HepG2 (cell line): ENCODE data around the gene PTPA. TPM values are rescaled to one million over a fixed set of nuclear protein-coding genes. Genes with fewer than 3 reads are reported as not detected.

Experiments used
- GABPB1 ChIP-seq: IDR thresholded peaks from 2 replicates; pipeline ENCODE4 v1.6.1; 2016; ENCODE audit warnings: mild to moderate bottlenecking, missing genetic modification reagents, moderate library complexity, missing compliant biosample characterization
- HES4 ChIP-seq: sonication (generic); formaldehyde crosslinking; IDR thresholded peaks from 2 replicates; pipeline ENCODE4 v1.9.0; 2021; ENCODE audit warnings: mild to moderate bottlenecking, missing genetic modification reagents, borderline replicate concordance
- MBD4 ChIP-seq: IDR thresholded peaks from 2 replicates; pipeline ENCODE4 v1.6.1; 2012; ENCODE audit warnings: low read length, inconsistent platforms, borderline replicate concordance
- MXD4 ChIP-seq: IDR thresholded peaks from 2 replicates; pipeline ENCODE4 v1.6.1; 2016; ENCODE audit warnings: mild to moderate bottlenecking, missing biosample characterization, missing genetic modification reagents
- SALL1 ChIP-seq: sonication (generic); formaldehyde crosslinking; IDR thresholded peaks from 2 replicates; pipeline ENCODE4 v1.8.0; 2022; ENCODE audit warnings: mild to moderate bottlenecking, missing genetic modification reagents
- SNAPC2 ChIP-seq: sonication (generic); formaldehyde crosslinking; IDR thresholded peaks from 2 replicates; pipeline ENCODE4 v1.8.1; 2022; ENCODE audit warnings: mild to moderate bottlenecking, missing genetic modification reagents
- ZEB1 ChIP-seq: IDR thresholded peaks from 2 replicates; pipeline ENCODE4 v1.6.1; 2012; ENCODE audit warnings: mild to moderate bottlenecking, low read depth, inconsistent platforms; ENCODE audit not compliant: insufficient replicate concordance
- ZNF253 ChIP-seq: sonication (generic); formaldehyde crosslinking; IDR thresholded peaks from 2 replicates; pipeline ENCODE4 v1.8.0; 2022; ENCODE audit warnings: mild to moderate bottlenecking, missing genetic modification reagents, borderline replicate concordance
- ZNF329 ChIP-seq: sonication (generic); formaldehyde crosslinking; IDR thresholded peaks from 2 replicates; pipeline ENCODE4 v1.9.0; 2021; ENCODE audit warnings: low read depth, mild to moderate bottlenecking, missing genetic modification reagents
- ZNF431 ChIP-seq: sonication (generic); formaldehyde crosslinking; IDR thresholded peaks from 2 replicates; pipeline ENCODE4 v1.9.0; 2022; ENCODE audit warnings: missing genetic modification reagents, low read depth, mild to moderate bottlenecking, borderline replicate concordance
- ZNF720 ChIP-seq: sonication (generic); formaldehyde crosslinking; IDR thresholded peaks from 2 replicates; pipeline ENCODE4 v1.4.0; 2020; ENCODE audit warnings: missing genetic modification reagents
- ZSCAN21 ChIP-seq: sonication (generic); formaldehyde crosslinking; IDR thresholded peaks from 2 replicates; pipeline ENCODE4 v1.8.0; 2022; ENCODE audit warnings: mild to moderate bottlenecking, missing genetic modification reagents, moderate library complexity, borderline replicate concordance
- polyA plus RNA-seq, 8 experiments: library from polyadenylated mRNA; depleted of rRNA in 3 of 8; stranded (reverse) in 7 of 8; unstranded in 1 of 8; fragments of >200 nt; fragmentation: Illumina TruSeq in 4 of 8; extraction: Trizol in 4 of 8; gene quantifications; 2 replicates each; pipeline versions ENCODE4 v1.2.1 to v1.2.3, GENCODE V29; 2011 to 2016; ENCODE audit warnings: low read depth in 4 of 8, missing spikeins in 1 of 8, mixed read lengths in 1 of 8; ENCODE audit not compliant: insufficient read depth in 1 of 8
- total RNA-seq, 5 experiments: library from RNA; depleted of rRNA; stranded (reverse); fragments of >200 nt; fragmentation: Illumina TruSeq; extraction: Trizol; gene quantifications; 2 replicates each; pipeline ENCODE4 v1.2.3, GENCODE V29; 2016; ENCODE audit warnings: low read depth in 1 of 5
- TF ChIP-seq, protein P1 (sequence below): sonication (generic); formaldehyde crosslinking; conservative IDR thresholded peaks from 2 replicates; pipeline ENCODE4 v1.4.0; 2020; ENCODE audit warnings: mild to moderate bottlenecking, missing genetic modification reagents, moderate library complexity
- TF ChIP-seq, protein P2 (sequence below): IDR thresholded peaks from 2 replicates; pipeline ENCODE4 v1.6.1; 2016; ENCODE audit warnings: missing biosample characterization, missing genetic modification reagents, low read depth
- TF ChIP-seq, protein P3 (sequence below): IDR thresholded peaks from 2 replicates; pipeline ENCODE4 v1.6.1; 2012; ENCODE audit warnings: inconsistent platforms
- TF ChIP-seq, protein P4 (sequence below): sonication (generic); formaldehyde crosslinking; IDR thresholded peaks from 2 replicates; pipeline ENCODE4 v1.4.0; 2020; ENCODE audit warnings: mild to moderate bottlenecking, missing genetic modification reagents
- TF ChIP-seq, protein P5 (sequence below): sonication (generic); formaldehyde crosslinking; conservative IDR thresholded peaks from 2 replicates; pipeline ENCODE4 v1.8.0; 2022; ENCODE audit warnings: mild to moderate bottlenecking, moderate library complexity, missing genetic modification reagents

PTPA gene
- total and polyA plus RNA-seq, 2 of the 13 experiments (the other 11 are each of a cell fraction or from before 2014, with no cell fraction given): 79.3 to 105 TPM

DNA sequence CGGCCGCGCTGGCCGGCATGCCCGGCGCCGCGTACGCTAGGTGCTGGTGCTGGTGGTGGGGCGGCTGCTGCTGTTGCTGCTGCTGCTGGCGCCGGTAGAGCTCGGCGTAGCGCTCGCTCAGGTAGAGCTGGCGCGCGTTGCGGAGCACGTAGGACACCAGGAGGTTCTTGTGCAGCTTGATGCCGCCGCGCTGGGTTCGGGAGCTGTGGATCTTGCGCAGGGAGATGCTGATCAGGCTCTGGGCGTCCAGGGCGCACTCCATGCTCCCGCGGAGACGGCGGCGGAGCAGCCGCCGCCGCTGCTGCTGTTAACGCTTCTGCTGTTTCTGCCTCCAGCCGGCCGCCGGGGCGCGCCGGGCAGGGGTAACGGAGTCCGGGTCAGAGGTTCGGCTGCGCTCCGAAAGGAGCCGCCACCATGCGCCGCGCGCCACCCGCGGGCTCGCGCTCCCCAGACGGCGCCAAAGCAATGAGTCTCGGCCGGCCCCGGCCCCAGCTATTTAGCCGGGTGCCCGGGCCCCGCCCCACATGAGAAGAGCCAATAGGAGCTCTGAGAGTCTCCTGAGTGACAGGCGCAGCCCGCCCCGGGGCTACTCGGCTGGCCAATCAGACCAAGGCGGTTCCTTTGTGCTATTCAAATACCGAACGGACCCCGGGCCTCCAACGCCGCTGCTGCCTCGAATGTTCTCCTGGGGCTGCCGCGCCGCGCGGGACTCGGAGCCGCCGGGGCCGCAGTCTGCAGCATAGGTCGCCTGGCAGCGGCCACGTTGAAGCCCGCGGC, 66.8 kb downstream of the PTPA start, which contains the start of gene IER5L (continued):
- TF ChIP-seq, protein P1, sequence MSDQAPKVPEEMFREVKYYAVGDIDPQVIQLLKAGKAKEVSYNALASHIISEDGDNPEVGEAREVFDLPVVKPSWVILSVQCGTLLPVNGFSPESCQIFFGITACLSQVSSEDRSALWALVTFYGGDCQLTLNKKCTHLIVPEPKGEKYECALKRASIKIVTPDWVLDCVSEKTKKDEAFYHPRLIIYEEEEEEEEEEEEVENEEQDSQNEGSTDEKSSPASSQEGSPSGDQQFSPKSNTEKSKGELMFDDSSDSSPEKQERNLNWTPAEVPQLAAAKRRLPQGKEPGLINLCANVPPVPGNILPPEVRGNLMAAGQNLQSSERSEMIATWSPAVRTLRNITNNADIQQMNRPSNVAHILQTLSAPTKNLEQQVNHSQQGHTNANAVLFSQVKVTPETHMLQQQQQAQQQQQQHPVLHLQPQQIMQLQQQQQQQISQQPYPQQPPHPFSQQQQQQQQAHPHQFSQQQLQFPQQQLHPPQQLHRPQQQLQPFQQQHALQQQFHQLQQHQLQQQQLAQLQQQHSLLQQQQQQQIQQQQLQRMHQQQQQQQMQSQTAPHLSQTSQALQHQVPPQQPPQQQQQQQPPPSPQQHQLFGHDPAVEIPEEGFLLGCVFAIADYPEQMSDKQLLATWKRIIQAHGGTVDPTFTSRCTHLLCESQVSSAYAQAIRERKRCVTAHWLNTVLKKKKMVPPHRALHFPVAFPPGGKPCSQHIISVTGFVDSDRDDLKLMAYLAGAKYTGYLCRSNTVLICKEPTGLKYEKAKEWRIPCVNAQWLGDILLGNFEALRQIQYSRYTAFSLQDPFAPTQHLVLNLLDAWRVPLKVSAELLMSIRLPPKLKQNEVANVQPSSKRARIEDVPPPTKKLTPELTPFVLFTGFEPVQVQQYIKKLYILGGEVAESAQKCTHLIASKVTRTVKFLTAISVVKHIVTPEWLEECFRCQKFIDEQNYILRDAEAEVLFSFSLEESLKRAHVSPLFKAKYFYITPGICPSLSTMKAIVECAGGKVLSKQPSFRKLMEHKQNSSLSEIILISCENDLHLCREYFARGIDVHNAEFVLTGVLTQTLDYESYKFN (CRISPR knock-in tag): no peak; the same call in 1 of the 2 replicates
- peak; percentile 36; the same call in 1 of the 2 replicates for TF ChIP-seq MXD4 (CRISPR knock-in tag)
- TF ChIP-seq MBD4: no peak
- peak; percentile 48; the same call in 1 of the 2 replicates for TF ChIP-seq HES4 (CRISPR knock-in tag)
- TF ChIP-seq GABPB1: peak; percentile 80; the same call in 1 of the 2 replicates
- no peak for TF ChIP-seq ZNF253 (CRISPR knock-in tag)
- TF ChIP-seq, protein P2, sequence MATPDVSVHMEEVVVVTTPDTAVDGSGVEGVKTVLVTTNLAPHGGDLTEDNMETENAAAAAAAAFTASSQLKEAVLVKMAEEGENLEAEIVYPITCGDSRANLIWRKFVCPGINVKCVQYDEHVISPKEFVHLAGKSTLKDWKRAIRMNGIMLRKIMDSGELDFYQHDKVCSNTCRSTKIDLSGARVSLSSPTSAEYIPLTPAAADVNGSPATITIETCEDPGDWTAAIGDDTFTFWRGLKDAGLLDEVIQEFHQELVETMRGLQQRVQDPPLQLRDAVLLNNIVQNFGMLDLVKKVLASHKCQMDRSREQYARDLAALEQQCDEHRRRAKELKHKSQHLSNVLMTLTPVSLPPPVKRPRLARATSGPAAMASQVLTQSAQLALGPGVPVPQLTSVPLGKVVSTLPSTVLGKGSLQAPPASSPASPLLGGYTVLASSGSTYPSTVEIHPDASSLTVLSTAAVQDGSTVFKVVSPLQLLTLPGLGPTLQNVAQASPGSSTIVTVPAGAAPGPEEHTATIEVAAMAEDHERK (CRISPR knock-in tag): no peak
- peak; percentile 54; the same call in 1 of the 2 replicates for TF ChIP-seq SALL1
- peak; percentile 89 for TF ChIP-seq ZEB1
- no peak for TF ChIP-seq ZNF329 (CRISPR knock-in tag)
- peak; percentile 73; the same call in 1 of the 2 replicates for TF ChIP-seq SNAPC2 (CRISPR knock-in tag)
- TF ChIP-seq ZSCAN21 (CRISPR knock-in tag): 0 out of 2 replicates have a peak, but pooled peaks have one; percentile 15
- no peak for TF ChIP-seq ZNF720 (CRISPR knock-in tag)
- no peak for TF ChIP-seq ZNF431 (CRISPR knock-in tag)
- TF ChIP-seq, protein P3, sequence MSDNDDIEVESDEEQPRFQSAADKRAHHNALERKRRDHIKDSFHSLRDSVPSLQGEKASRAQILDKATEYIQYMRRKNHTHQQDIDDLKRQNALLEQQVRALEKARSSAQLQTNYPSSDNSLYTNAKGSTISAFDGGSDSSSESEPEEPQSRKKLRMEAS: peak; percentile 53; the same call in 1 of the 2 replicates
- TF ChIP-seq, protein P4, sequence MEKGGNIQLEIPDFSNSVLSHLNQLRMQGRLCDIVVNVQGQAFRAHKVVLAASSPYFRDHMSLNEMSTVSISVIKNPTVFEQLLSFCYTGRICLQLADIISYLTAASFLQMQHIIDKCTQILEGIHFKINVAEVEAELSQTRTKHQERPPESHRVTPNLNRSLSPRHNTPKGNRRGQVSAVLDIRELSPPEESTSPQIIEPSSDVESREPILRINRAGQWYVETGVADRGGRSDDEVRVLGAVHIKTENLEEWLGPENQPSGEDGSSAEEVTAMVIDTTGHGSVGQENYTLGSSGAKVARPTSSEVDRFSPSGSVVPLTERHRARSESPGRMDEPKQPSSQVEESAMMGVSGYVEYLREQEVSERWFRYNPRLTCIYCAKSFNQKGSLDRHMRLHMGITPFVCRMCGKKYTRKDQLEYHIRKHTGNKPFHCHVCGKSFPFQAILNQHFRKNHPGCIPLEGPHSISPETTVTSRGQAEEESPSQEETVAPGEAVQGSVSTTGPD (CRISPR knock-in tag): no peak
- TF ChIP-seq, protein P5, sequence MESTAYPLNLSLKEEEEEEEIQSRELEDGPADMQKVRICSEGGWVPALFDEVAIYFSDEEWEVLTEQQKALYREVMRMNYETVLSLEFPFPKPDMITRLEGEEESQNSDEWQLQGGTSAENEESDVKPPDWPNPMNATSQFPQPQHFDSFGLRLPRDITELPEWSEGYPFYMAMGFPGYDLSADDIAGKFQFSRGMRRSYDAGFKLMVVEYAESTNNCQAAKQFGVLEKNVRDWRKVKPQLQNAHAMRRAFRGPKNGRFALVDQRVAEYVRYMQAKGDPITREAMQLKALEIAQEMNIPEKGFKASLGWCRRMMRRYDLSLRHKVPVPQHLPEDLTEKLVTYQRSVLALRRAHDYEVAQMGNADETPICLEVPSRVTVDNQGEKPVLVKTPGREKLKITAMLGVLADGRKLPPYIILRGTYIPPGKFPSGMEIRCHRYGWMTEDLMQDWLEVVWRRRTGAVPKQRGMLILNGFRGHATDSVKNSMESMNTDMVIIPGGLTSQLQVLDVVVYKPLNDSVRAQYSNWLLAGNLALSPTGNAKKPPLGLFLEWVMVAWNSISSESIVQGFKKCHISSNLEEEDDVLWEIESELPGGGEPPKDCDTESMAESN (CRISPR knock-in tag): peak; percentile 67; the same call in 1 of the 2 replicates
